Stimulated activated naive CD8-positive, alpha-beta T cell treated with anti-CD3 and anti-CD28 coated beads, Interleukin-15, amount 100 ng/mL, for 72 hours (primary cell): ENCODE data around the gene TMEM86A.
"Not testable (repeated sequence)": the region's sequence is repeated elsewhere in the genome, so short reads cannot be mapped to it uniquely, and the experiment has no call there.

Experiments
- ATAC-seq: fragments of 150-1000 bp; cut with Tn5 transposase; 2 replicates; pipeline ENCODE4 v1.10.0; 2021; ENCODE audit warnings: mild to moderate bottlenecking, moderate library complexity
- DNase-seq, 2 donors: peaks; one replicate each; pipeline ENCODE4 v3.0.0; 2021 to 2022
- H3K27ac Mint-ChIP-seq, 2 donors: one replicate each; pipeline ENCODE4 v1.8.0; 2022; ENCODE audit warnings: mild to moderate bottlenecking in 2 of 2, mixed read lengths in 2 of 2, moderate library complexity in 2 of 2
- H3K27me3 Mint-ChIP-seq: one replicate; pipeline ENCODE4 v1.8.0; 2022; ENCODE audit warnings: mixed read lengths
- H3K4me1 Mint-ChIP-seq: one replicate; pipeline ENCODE4 v1.8.0; 2022; ENCODE audit warnings: mild to moderate bottlenecking, mixed read lengths
- H3K4me3 Mint-ChIP-seq, 2 donors: one replicate each; pipeline ENCODE4 v1.8.0; 2022; ENCODE audit warnings: mild to moderate bottlenecking in 2 of 2, mixed read lengths in 2 of 2, moderate library complexity in 1 of 2
- H3K9me3 Mint-ChIP-seq, 2 donors: one replicate each; pipeline ENCODE4 v1.8.0; 2022; ENCODE audit warnings: mixed read lengths in 2 of 2

The TMEM86A gene, protein sequence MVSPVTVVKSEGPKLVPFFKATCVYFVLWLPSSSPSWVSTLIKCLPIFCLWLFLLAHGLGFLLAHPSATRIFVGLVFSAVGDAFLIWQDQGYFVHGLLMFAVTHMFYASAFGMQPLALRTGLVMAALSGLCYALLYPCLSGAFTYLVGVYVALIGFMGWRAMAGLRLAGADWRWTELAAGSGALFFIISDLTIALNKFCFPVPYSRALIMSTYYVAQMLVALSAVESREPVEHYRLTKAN

DNA sequence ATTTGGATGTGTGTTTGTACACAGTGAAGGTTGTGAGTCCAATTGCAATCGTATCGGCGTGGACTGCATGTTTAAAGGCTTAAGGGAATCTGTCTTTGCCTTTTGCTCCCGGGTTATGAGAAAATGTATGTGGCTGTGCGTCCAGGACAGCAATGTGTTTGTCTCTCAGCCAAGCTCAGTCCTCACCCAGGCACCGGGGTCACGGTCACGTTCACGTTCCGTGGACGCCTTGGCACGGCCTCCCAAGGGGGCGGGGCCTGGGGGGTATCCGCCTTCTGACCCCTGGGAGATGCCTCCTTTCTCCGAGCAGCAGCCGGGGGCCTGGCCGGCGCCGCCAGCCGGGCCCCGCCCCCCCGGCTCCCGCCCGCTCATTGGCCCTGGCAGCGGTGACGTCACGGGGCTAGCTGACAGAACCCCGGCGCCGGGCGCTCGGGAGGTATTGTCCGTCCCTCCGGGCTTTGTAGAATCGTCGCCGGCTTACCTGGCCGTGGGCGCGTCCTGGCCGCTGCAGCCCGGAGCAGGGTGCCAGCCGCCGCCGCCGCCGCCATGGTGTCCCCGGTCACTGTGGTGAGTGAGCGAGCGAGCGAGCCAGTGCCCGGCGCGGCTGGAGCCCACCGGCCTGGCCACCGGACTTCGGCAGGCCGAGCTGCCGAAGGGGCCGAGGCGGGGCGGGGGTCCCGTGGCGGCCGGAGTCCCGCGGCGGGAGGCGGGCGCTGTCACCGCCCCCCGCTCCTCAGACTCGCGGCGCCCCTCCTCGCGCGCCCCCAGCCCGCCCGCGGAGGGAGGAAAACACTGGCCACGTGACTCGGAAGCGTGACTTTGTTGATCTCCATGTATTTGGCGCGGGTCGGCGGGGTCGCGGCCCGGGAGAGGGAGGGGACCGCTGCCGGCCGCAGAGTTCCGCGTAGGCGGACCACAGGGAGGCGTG lies at the start of gene TMEM86A:
TMEM86A (plus strand) TSS at position 439 of the 928 bp plus-strand sequence; CDS start at position 547, 108 bp downstream.
- ATAC-seq = peak; percentile 90
- H3K9me3 Mint-ChIP-seq = no peaks in the 10 kb centered on the region
- H3K27me3 Mint-ChIP-seq = peaks cover 15% of the 10 kb centered on the region
- H3K27ac Mint-ChIP-seq = peak within 1 kb of the TSS; percentile 41 to 96
- peaks cover 30% of the 10 kb centered on the region for H3K4me1 Mint-ChIP-seq
- H3K4me3 Mint-ChIP-seq = peak within 1 kb of the TSS; percentile 77 to 78
- peak; percentile 87 for DNase-seq

DNA sequence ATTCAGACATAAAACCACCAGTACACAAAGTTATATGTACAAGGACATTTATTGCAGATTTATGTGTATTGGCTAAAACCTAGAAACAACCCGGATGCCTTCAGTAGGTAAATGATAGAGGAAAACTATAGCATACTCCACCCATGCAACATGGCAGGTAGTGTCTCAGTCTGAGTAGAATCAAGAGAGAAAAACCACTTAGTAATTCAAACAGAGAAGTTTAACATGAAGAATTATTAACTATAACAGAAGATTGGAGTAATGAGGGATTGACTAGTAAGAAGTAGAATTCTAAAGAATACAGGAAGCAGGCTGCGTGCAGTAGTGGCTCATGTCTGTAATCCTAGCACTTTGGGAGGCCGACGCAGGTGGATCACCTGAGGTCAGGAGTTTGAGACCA lies 48.2 kb upstream of the TMEM86A start:
- Mint-ChIP-seq H3K4me3 (no peak overlapping the region), H3K4me1 (no peaks in the 10 kb centered on the region), H3K27me3 (no peaks in the 10 kb centered on the region), H3K9me3 (no peaks in the 10 kb centered on the region), H3K27ac (peak overlapping the region in 1 of 2 donors; percentile 59)
- ATAC-seq (no peak), DNase-seq (no peak)

DNA sequence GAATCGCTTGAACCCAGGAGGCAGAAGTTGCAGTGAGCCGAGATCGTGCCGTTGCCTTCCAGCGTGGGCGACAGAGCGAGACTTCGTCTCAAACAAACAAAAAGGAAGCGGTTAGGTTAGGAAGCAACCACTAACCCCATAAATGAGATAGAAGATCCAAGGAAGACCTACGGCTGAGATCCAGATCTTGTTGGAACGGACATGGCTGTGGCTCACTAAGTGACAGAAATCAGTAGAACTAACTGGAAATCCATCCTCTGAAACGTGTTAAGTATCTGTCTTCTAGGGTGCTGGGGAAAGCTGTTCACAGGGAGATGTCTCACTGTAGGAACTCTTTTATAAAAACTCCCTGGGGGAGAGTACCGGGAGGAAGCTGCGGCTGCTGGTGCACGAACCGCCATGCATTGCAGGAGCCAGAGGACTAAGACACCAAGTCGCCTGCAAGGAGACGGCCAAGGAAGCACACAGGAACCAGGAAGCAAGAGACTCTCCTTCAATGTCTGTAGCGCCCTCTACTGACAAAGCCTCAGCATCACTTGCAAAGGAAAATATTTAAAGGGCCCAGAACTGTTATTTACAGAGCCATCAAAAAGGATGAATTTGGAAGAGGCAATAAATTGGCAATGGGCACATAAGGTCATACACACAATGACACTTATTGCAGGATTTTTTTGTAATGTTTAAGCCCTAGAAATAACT lies 47.6 kb upstream of the TMEM86A start:
- no peaks in the 10 kb centered on the region for H3K9me3 Mint-ChIP-seq
- H3K27ac Mint-ChIP-seq = no peak overlapping the region
- DNase-seq (peak; percentile 30 to 46), ATAC-seq (peak; percentile 59)
- no peaks in the 10 kb centered on the region for H3K27me3 Mint-ChIP-seq
- no peak overlapping the region for H3K4me3 Mint-ChIP-seq
- no peaks in the 10 kb centered on the region for H3K4me1 Mint-ChIP-seq

DNA sequence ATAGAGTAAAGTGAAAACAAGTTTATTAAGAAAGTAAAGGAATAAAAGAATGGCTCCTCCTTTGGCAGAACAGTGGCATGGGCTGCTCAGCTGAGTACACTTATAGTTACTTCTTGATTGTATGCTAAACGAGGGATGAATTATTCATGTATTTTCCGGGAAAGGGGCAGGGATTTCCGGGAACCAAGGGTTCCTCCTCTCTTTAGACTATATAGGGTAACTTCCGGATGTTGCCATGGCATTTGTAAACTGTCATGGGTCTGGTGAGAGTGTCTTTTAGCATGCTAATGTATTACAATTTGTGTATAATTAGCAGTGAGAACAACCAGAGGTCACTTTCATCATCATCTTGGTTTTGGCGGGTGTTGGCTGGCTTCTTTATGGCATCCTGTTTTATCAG lies 40.9 kb upstream of the TMEM86A start:
- no peak for DNase-seq
- H3K4me1 Mint-ChIP-seq = no peaks in the 10 kb centered on the region
- H3K27me3 Mint-ChIP-seq = no peaks in the 10 kb centered on the region
- H3K27ac Mint-ChIP-seq = no peak overlapping the region
- no peak for ATAC-seq
- H3K4me3 Mint-ChIP-seq = no peak overlapping the region
- H3K9me3 Mint-ChIP-seq = no peaks in the 10 kb centered on the region

DNA sequence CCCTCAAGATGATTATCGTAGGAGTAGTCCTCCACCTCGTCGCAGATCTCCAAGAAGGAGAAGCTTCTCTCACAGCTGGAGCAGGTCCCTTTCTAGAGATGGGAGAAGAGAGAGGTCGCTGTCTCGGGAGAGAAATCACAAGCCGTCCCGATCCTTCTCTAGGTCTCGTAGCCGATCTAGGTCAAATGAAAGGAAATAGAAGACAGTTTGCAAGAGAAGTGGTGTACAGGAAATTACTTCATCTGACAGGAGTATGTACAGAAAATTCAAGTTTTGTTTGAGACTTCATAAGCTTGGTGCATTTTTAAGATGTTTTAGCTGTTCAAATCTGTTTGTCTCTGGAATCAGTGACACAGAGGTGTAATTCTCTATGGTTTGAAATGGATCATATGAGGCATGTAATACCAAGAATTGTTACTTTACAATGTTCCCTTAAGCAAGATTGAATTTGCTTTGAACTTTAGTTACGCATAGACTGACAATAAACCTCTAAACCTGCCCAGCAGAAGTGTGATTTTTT lies 33.2 kb upstream of the TMEM86A start:
- DNase-seq, H3K9me3 Mint-ChIP-seq, H3K27me3 Mint-ChIP-seq: not testable (repeated sequence)
- Mint-ChIP-seq H3K4me1 (peaks cover 37% of the 10 kb centered on the region), H3K4me3 (peak overlapping the region; percentile 49), H3K27ac (peak overlapping the region in 1 of 2 donors; percentile 10)
- ATAC-seq = peak; percentile 46

DNA sequence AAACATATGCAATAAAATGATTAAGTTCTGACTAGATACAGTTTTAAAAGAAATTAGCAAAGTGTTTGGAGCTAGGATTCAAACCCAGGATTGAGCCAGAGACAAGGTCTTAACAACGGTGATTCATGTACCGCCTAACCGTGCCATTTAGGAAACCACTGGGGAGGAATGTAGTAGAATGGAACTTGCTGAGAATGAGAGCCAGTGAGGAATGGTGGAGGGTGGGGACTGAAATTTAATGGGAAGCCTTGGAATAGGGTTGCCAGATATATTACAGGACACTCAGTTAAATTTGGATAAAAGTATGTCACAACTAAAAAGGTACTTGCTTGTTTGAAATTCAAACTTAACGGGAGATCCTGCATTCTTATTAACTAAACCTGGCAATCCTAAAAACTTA lies 30.4 kb upstream of the TMEM86A start:
- Mint-ChIP-seq H3K4me3 (no peak overlapping the region), H3K9me3 (no peaks in the 10 kb centered on the region), H3K27ac (no peak overlapping the region), H3K27me3 (no peaks in the 10 kb centered on the region), H3K4me1 (peaks cover 58% of the 10 kb centered on the region)
- ATAC-seq (no peak), DNase-seq (no peak)

DNA sequence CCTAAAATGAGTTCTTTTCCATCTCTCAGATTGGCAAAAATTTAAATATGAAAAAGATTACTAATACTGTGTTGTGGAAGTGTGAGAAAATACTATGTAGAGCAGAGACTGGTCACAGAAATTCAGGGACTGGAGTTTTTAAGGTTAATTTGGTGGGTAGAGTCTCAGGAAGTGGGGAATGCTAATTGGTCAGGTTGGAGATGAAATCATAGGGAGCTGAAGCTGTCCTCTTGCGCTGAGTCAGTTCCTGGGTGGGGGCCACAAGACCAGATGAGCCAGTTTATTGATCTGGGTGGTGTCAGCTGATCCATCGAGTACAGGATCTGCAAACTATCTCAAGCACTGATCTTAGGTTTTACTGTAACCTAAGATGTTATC lies 29.4 kb upstream of the TMEM86A start:
- DNase-seq (no peak), ATAC-seq (peak; percentile 51)
- Mint-ChIP-seq H3K4me1 (peaks cover 64% of the 10 kb centered on the region), H3K9me3 (no peaks in the 10 kb centered on the region), H3K4me3 (peak overlapping the region; percentile 2 to 30), H3K27ac (peak overlapping the region in 1 of 2 donors; percentile 77), H3K27me3 (no peaks in the 10 kb centered on the region)

DNA sequence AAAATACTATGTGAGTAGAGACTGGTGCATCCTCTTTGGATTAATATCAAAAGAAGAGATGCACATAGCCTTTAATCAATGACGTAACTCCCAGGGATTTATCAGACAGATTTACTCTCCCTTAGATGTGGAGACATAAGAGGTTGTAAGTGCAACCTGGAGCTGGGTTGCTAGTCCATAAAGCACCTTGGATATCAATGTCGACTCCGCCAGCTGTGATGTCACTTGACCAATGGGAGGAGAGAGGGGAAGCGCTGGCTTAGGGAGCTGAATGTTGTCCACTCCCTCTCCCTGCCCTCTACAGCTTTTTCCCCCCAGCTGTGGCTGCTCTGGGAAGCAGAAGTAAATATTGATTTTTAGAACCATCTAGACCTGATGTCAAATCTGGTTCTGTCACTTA lies 28.9 kb upstream of the TMEM86A start:
- H3K4me1 Mint-ChIP-seq = peaks cover 64% of the 10 kb centered on the region
- no peaks in the 10 kb centered on the region for H3K27me3 Mint-ChIP-seq
- H3K9me3 Mint-ChIP-seq = no peaks in the 10 kb centered on the region
- ATAC-seq = no peak
- no peak for DNase-seq
- H3K27ac Mint-ChIP-seq = no peak overlapping the region
- H3K4me3 Mint-ChIP-seq = no peak overlapping the region

DNA sequence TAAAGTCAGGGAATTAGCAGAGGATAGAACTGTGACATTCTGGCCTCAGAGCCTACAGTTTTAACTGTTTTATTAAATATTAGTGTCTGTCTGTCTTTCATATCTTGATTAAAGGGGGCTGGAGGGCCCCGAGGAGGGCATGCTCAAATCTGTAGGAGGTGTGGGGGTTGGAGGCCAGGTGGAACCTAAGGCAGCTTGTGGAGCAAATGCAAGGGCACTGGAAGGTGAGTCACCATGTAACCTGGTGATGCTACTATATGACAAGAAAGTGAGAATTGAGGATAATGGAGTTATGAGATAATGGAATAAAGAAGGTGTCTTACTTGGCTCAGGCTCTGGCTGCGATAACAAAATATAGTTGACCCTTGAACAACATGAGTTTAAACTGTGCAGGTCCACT lies 27.3 kb upstream of the TMEM86A start:
- ATAC-seq (peak; percentile 31), DNase-seq (peak in 1 of 2 donors; percentile 5)
- Mint-ChIP-seq H3K9me3 (no peaks in the 10 kb centered on the region), H3K27ac (peak overlapping the region in 1 of 2 donors; percentile 47), H3K27me3 (no peaks in the 10 kb centered on the region), H3K4me1 (peaks cover 63% of the 10 kb centered on the region), H3K4me3 (peak overlapping the region in 1 of 2 donors; percentile 40)

DNA sequence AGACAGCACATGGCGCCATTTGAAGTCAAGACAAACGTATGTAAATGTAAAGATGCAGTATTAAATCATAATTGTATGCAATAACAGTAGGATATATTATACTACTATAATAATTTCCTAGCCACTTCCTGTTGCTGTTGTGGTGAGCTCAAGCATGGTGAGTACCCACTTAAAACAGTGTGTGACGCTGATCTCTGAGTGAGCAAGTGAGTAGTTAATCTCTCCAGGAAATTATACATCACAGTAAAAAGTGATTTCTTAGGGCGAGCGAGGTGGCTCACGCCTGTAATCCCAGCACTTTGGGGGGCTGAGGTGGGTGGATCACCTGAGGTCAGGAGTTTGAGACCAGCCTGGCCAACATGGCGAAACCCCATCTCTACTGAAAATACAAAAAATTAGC lies 26.4 kb upstream of the TMEM86A start:
- ATAC-seq (peak; percentile 98), DNase-seq (peak; percentile 52)
- Mint-ChIP-seq H3K27ac (peak overlapping the region; percentile 86 to 96), H3K4me3 (peak overlapping the region; percentile 75 to 76), H3K4me1 (peaks cover 58% of the 10 kb centered on the region)
- H3K27me3 Mint-ChIP-seq, H3K9me3 Mint-ChIP-seq: not testable (repeated sequence)

DNA sequence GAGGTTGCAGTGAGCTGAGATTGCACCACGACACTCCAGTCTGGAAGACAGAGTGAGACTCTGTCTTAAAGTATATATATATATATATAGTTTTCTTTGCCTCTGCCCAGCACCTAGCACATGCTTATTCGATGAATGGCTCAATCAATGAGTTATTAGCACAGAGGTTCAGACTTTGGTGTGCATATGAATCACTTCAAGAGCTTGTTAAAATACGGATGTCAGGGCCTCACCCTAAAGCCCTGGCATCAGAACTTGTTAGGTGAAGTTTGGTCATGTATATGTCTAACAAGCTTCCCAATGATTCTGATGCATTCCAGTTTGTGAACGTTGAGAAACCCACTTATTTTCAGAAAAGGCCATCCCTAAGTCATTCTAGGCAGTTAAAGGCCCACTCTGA lies 21.8 kb upstream of the TMEM86A start:
- Mint-ChIP-seq H3K9me3 (no peaks in the 10 kb centered on the region), H3K27ac (no peak overlapping the region), H3K4me1 (peaks cover 34% of the 10 kb centered on the region), H3K4me3 (no peak overlapping the region), H3K27me3 (no peaks in the 10 kb centered on the region)
- no peak for ATAC-seq
- DNase-seq = no peak

DNA sequence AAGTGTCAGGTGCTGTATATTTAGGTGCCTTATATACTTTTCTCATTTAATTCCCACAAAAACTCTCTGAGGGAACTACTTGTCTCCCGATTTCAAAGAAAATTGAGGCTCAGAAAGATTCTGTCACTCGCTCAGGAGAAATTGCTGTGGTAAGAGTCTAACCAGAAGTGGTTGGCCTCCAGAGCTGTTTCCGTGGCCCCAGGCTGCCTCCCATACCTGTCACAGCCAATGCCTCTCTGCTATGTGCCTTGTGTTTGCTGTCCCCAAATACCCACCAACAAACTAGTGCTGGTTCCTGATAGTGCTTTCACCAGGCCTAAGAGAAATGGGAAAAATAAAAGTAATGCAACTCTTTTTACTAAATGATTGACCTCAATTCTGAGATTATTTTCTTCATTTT lies 21.0 kb upstream of the TMEM86A start:
- Mint-ChIP-seq H3K4me1 (peaks cover 28% of the 10 kb centered on the region), H3K9me3 (no peaks in the 10 kb centered on the region), H3K27ac (no peak overlapping the region), H3K4me3 (no peak overlapping the region), H3K27me3 (no peaks in the 10 kb centered on the region)
- ATAC-seq (no peak), DNase-seq (no peak)

DNA sequence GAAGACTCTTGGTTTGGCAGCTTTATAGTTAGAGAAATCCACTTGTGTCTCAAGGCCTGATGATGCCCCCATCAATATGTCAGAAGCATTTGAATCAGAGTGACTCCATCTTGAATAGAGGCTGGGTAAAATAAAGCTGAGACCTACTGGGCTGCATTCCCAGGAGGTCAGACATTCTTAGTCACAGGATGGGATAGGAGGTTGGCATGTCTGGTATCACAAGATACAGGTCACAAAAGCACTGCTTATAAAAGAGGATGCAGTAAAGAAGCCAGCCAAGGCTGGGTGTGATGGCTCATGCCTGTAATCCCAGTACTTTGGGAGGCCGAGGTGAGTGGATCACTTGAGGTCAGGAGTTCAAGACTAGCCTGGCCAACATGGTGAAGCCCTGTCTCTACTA lies 16.6 kb upstream of the TMEM86A start:
- H3K27ac Mint-ChIP-seq, DNase-seq, H3K27me3 Mint-ChIP-seq: not testable (repeated sequence)

DNA sequence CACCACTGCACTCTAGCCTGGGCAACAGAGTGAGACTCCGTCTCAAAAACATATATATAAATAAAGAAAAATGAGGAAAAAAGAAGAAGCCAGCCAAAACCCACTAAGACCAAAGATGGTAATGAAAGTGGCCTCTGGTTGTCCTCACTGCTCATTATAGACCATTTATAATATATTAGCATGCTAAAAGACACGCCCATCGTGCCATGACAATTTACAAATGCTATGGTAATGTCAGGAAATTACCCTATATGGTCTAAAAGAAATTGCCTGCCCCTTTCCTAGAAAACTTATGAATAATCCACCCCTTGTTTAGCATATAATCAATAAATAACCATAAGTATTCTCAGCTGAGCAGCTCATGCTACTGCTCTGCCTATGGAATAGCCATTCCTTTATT lies 16.1 kb upstream of the TMEM86A start:
- no peak overlapping the region for H3K4me3 Mint-ChIP-seq
- no peak overlapping the region for H3K27ac Mint-ChIP-seq
- ATAC-seq (no peak), DNase-seq (no peak)
- no peaks in the 10 kb centered on the region for H3K27me3 Mint-ChIP-seq
- peaks cover 10% of the 10 kb centered on the region for H3K4me1 Mint-ChIP-seq
- no peaks in the 10 kb centered on the region for H3K9me3 Mint-ChIP-seq

More for the DNA sequence above, 16.6 kb upstream of the TMEM86A start:
- peaks cover 10% of the 10 kb centered on the region for H3K4me1 Mint-ChIP-seq
- ATAC-seq, H3K9me3 Mint-ChIP-seq, H3K4me3 Mint-ChIP-seq: not testable (repeated sequence)

DNA sequence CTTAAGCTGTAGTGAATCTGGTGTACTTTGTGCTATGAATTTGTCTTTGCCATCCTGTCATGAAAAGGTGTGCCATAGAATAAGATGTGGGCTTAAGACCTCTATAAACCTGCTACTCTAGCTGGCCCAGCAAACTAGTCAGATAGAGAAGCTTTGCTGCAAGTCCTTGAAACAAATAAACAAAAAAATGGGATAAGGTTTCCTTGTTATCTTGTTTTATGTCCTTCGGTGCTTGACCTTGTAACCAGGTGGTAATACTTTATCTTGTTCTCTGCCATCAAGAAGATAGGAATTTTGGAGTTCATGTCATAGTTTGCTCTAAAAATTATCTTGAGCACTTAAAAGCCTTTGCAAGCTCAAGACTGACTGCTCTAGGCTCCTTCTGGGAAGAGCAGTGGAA lies 14.3 kb upstream of the TMEM86A start:
- DNase-seq (no peak), ATAC-seq (no peak)
- Mint-ChIP-seq H3K27me3 (no peaks in the 10 kb centered on the region), H3K27ac (no peak overlapping the region), H3K9me3 (no peaks in the 10 kb centered on the region), H3K4me1 (peaks cover 6% of the 10 kb centered on the region), H3K4me3 (no peak overlapping the region)
